Fibroblast of lung (primary cell): ENCODE data around the gene C7orf33. TPM values are rescaled to one million over a fixed set of nuclear protein-coding genes. Genes with fewer than 3 reads are reported as not detected.

Source experiments
- DNase-seq, 2 donors: peaks; one replicate each; pipeline versions ENCODE4 v3.0.0 to v3.0.0-alpha.2; 2010; ENCODE audit warnings: low read depth in 2 of 2
- H2AFZ ChIP-seq: 2 replicates; pipeline ENCODE4 v1.5.1; 2012; ENCODE audit warnings: low read length, control low read depth, inconsistent platforms
- H3K27ac ChIP-seq: 2 replicates; pipeline ENCODE4 v1.5.1; 2011; ENCODE audit warnings: low read length, control low read depth; ENCODE audit not compliant: insufficient read depth
- H3K27me3 ChIP-seq: 2 replicates; pipeline ENCODE4 v1.5.1; 2011; ENCODE audit warnings: mild to moderate bottlenecking, low read length; ENCODE audit not compliant: control insufficient read depth, insufficient read depth
- H3K36me3 ChIP-seq: 2 replicates; pipeline ENCODE4 v1.5.1; 2011; ENCODE audit warnings: low read length; ENCODE audit not compliant: control insufficient read depth, insufficient read depth
- H3K4me1 ChIP-seq: 2 replicates; pipeline ENCODE4 v1.5.1; 2011; ENCODE audit warnings: low read length; ENCODE audit not compliant: control insufficient read depth, insufficient read depth; ENCODE audit errors: extremely low read depth
- H3K4me2 ChIP-seq: 2 replicates; pipeline ENCODE4 v1.5.1; 2011; ENCODE audit warnings: low read length, control low read depth; ENCODE audit not compliant: insufficient read depth; ENCODE audit errors: extremely low read depth
- H3K4me3 ChIP-seq, 4 experiments: fragments of 200-600 bp in 1 of 4; sonication (generic) in 1 of 4; replicated peaks in 1 of 4; 2 replicates each; pipeline ENCODE4 v1.5.1; 2011 to 2016; ENCODE audit warnings: low read length in 4 of 4, low read depth in 3 of 4, mild to moderate bottlenecking in 3 of 4, control low read depth in 2 of 4, inconsistent platforms in 1 of 4, mixed read lengths in 1 of 4; ENCODE audit not compliant: insufficient read depth in 1 of 4; ENCODE audit errors: control extremely low read depth in 1 of 4
- H3K79me2 ChIP-seq: 2 replicates; pipeline ENCODE4 v1.5.1; 2012; ENCODE audit warnings: mild to moderate bottlenecking, low read length, inconsistent platforms; ENCODE audit not compliant: control insufficient read depth, insufficient read depth
- H3K9ac ChIP-seq: 2 replicates; pipeline ENCODE4 v1.5.1; 2011; ENCODE audit warnings: mild to moderate bottlenecking, low read length, control low read depth; ENCODE audit not compliant: insufficient read depth
- H3K9me3 ChIP-seq: 2 replicates; pipeline ENCODE4 v1.5.1; 2012; ENCODE audit warnings: low read depth, low read length; ENCODE audit not compliant: control insufficient read depth, insufficient read depth
- H4K20me1 ChIP-seq: 2 replicates; pipeline ENCODE4 v1.5.1; 2011; ENCODE audit warnings: low read length; ENCODE audit not compliant: control insufficient read depth, insufficient read depth; ENCODE audit errors: extremely low read depth
- CTCF ChIP-seq, 2 donors: IDR thresholded peaks in 1 of 2; conservative IDR thresholded peaks in 1 of 2; 1 replicate in 1 of 2; 2 replicates in 1 of 2; pipeline ENCODE4 v1.5.1; 2011 to 2012; ENCODE audit warnings: low read length in 2 of 2, control low read depth in 1 of 2, inconsistent platforms in 1 of 2, low read depth in 1 of 2, mild to moderate bottlenecking in 1 of 2
- EZH2 ChIP-seq: IDR thresholded peaks from 2 replicates; pipeline ENCODE4 v1.5.1; 2012; ENCODE audit warnings: low read length, control low read depth, mild to moderate bottlenecking; ENCODE audit errors: missing control alignments
- polyA plus RNA-seq, 2 donors: library from polyadenylated mRNA; depleted of rRNA in 1 of 2; stranded (reverse) in 1 of 2; unstranded in 1 of 2; fragments of >200 nt; gene quantifications; 2 replicates each; pipeline ENCODE4 v1.2.1, GENCODE V29; 2011 to 2012; ENCODE audit warnings: missing spikeins in 1 of 2
- total RNA-seq: library from RNA; depleted of rRNA; stranded (reverse); fragments of >200 nt; gene quantifications from 2 replicates; pipeline ENCODE4 v1.2.1, GENCODE V29; 2014

The C7orf33 gene
- total and polyA plus RNA-seq, 2 donors (not counting 1 experiment from before 2014, with no cell fraction given), result not detected

DNA sequence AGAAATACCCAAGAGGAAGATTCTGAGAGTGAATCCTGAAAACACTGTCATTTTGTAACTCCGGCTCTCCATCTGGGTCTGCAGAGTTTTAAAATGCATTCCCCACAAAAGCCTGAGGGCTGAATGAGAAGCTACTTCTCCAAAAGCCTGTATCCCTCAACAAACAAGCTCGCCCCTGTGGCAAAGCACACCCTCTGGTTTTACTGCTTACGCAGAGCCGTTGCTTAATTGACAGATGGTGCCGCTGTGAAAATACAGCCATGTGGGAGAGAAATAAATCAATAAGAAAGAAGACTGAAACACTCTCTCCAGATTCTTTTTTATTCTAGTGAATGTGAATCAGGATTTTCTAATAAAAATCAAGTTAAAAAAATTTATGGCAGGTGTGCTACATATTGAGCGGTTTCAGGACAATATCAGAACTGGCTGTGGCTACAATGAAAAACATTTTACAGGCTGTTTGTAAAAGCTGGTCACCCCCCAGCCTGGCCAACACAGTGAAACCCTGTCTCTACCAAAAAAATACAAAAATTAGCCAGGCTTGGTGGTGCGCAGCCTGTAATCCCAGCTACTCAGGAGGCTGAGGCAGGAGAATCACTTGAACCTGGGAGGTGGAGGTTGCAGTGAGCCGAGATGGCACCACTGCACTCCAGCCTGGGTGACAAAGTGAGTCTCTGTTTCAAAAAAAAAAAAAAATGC, 32.5 kb downstream of the C7orf33 start:
- no peak overlapping the region for H2AFZ ChIP-seq
- no peaks in the 10 kb centered on the region for H3K79me2 ChIP-seq
- no peaks in the 10 kb centered on the region for H3K9me3 ChIP-seq
- no peak overlapping the region for H3K27ac ChIP-seq
- H3K9ac ChIP-seq, result no peak overlapping the region
- H3K4me2 ChIP-seq, result no peak overlapping the region
- H4K20me1 ChIP-seq, result no peaks in the 10 kb centered on the region
- no peaks in the 10 kb centered on the region for H3K27me3 ChIP-seq
- no peaks in the 10 kb centered on the region for H3K4me1 ChIP-seq
- peak in 1 of 2 donors; percentile 9 for DNase-seq
- H3K36me3 ChIP-seq, result no peaks in the 10 kb centered on the region
- TF ChIP-seq EZH2 (no peak), CTCF (conservative IDR thresholded peaks at IDR 0.05 in 1 of 2, IDR thresholded peaks at IDR 0.05 in 1 of 2; ENCODE audit: low read depth in 1 of 2, low read length in 2 of 2) (no peak)
- H3K4me3 ChIP-seq, result no peak overlapping the region

- H3K79me2 ChIP-seq, result no peaks in the 10 kb centered on the region
- H3K4me2 ChIP-seq, result no peak overlapping the region
- no peaks in the 10 kb centered on the region for H4K20me1 ChIP-seq
- H3K4me1 ChIP-seq, result no peaks in the 10 kb centered on the region
- no peaks in the 10 kb centered on the region for H3K36me3 ChIP-seq
- peak; percentile 49 to 80 for DNase-seq
- H3K27ac ChIP-seq, result no peak overlapping the region
- no peaks in the 10 kb centered on the region for H3K27me3 ChIP-seq
- no peak overlapping the region for H2AFZ ChIP-seq
- H3K4me3 ChIP-seq, result no peak overlapping the region
- no peaks in the 10 kb centered on the region for H3K9me3 ChIP-seq
- H3K9ac ChIP-seq, result no peak overlapping the region
- TF ChIP-seq EZH2 (no peak), CTCF (conservative IDR thresholded peaks at IDR 0.05 in 1 of 2, IDR thresholded peaks at IDR 0.05 in 1 of 2; ENCODE audit: low read depth in 1 of 2, low read length in 2 of 2) (no peak)
Measured at GRCh38 chr7:148623586-148624282, 33.2 kb downstream of the C7orf33 start.

DNA sequence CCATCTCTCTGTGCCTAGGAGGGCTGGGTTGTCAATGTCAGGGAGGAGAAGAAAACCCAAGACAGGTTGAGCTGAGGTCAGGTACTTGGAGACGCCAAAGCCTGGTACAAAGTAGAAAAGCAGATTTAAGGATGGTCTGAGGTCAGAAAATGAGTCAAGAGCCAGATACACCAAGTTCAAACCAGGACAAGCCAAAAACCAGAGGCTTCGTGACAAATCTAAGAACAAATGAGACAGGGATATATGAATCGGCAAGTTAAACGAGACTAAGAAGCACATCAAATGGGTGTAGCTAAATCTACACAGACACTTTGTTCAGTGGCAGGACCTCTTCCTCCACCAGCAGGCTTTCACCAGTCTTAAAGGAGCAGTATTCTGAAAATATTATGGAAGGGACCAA, 34.2 kb downstream of the C7orf33 start:
- H3K27ac ChIP-seq, result no peak overlapping the region
- H3K79me2 ChIP-seq, result no peaks in the 10 kb centered on the region
- no peaks in the 10 kb centered on the region for H3K9me3 ChIP-seq
- H4K20me1 ChIP-seq, result no peaks in the 10 kb centered on the region
- no peak for DNase-seq
- no peak overlapping the region for H3K9ac ChIP-seq
- H3K36me3 ChIP-seq, result no peaks in the 10 kb centered on the region
- H3K27me3 ChIP-seq, result no peaks in the 10 kb centered on the region
- H3K4me3 ChIP-seq, result no peak overlapping the region
- no peaks in the 10 kb centered on the region for H3K4me1 ChIP-seq
- TF ChIP-seq CTCF (conservative IDR thresholded peaks at IDR 0.05 in 1 of 2, IDR thresholded peaks at IDR 0.05 in 1 of 2; ENCODE audit: low read depth in 1 of 2, low read length in 2 of 2) (no peak), EZH2 (no peak)
- no peak overlapping the region for H2AFZ ChIP-seq
- no peak overlapping the region for H3K4me2 ChIP-seq
